Ectodermal cell (in vitro differentiated cells): ENCODE measurements around the gene TNP2.
A peak's percentile ranks its signal among the peaks of the same experiment; 100 is the strongest.

Experiments used
- H3K27ac ChIP-seq: 2 replicates; pipeline ENCODE4 v1.7.0; 2013; ENCODE audit warnings: mild to moderate bottlenecking, low read depth, low read length; ENCODE audit not compliant: insufficient read depth, poor library complexity, severe bottlenecking
- H3K27me3 ChIP-seq: 2 replicates; pipeline ENCODE4 v1.7.0; 2013; ENCODE audit warnings: mild to moderate bottlenecking, low read length; ENCODE audit not compliant: insufficient read depth, control insufficient read depth, poor library complexity, severe bottlenecking
- H3K36me3 ChIP-seq: one replicate; pipeline ENCODE4 v1.7.0; 2013; ENCODE audit warnings: low read length; ENCODE audit not compliant: control insufficient read depth, insufficient read depth
- H3K4me1 ChIP-seq: one replicate; pipeline ENCODE4 v1.7.0; 2013; ENCODE audit warnings: low read length; ENCODE audit not compliant: control insufficient read depth, insufficient read depth
- H3K4me3 ChIP-seq: 2 replicates; pipeline ENCODE4 v1.7.0; 2013; ENCODE audit warnings: low read depth, low read length, control low read depth; ENCODE audit not compliant: insufficient read depth
- H3K9me3 ChIP-seq: 2 replicates; pipeline ENCODE4 v1.7.0; 2013; ENCODE audit warnings: mild to moderate bottlenecking, low read length, moderate library complexity; ENCODE audit not compliant: control insufficient read depth
- WGBS, 2 experiments: methylation state at CpG; one replicate each; pipeline ENCODE4 v1.1.7; 2013; ENCODE audit warnings: missing lambda C conversion rate in 2 of 2; 5-methylcytosine and 5-hydroxymethylcytosine counted together

Gene TNP2

DNA sequence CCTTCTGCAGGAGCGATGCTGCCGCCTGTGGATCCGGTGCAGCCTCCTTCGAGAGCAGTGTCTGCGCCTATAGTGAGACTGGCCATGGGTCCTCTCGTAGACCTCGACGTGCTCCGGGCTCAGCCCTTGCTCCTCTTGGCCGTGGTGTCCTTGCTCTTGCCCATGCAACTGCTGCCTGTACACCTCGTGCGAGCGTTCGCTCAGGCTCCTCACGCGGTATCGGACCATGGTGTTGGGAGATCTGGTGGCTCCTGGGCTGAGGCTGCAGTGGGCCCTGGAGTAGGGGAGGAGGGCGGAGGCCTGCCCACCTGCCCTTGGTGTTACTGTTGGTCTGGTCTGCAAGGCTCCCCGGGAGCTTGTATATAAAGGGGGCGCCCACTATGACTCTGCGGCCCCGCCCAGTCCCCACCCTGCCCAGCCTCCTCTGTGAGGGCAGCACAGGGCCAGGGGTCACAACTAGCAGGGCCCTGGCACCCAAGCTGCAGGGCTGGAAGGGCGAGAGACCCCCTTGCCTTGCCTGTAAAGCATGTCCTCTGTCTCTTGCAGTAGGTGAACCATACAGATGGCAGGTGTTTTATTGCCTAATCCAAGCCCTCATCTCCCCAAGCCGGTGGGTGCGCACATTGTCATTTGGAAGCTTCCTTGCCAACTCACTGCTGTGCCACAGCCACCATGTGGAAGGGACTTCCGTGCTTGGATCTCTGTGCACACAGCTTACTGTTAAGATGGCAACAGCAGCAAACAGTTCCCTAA lies 7.2 kb upstream of the TNP2 start, which contains the start of gene PRM2:
TSS of gene PRM2 (minus strand) at position 338 of the 753 bp plus-strand sequence. CDS start at position 228, 110 bp downstream.
- H3K9me3 ChIP-seq = no peaks in the 10 kb centered on the region
- WGBS, 2 experiments = 95% methylated on average over 26 of the region's 26 CpGs
- H3K4me1 ChIP-seq = peaks cover 17% of the 10 kb centered on the region
- H3K4me3 ChIP-seq = no peak within 1 kb of the TSS
- H3K27ac ChIP-seq = no peak within 1 kb of the TSS
- no peaks in the 10 kb centered on the region for H3K27me3 ChIP-seq
- H3K36me3 ChIP-seq = no peaks in the 10 kb centered on the region

DNA sequence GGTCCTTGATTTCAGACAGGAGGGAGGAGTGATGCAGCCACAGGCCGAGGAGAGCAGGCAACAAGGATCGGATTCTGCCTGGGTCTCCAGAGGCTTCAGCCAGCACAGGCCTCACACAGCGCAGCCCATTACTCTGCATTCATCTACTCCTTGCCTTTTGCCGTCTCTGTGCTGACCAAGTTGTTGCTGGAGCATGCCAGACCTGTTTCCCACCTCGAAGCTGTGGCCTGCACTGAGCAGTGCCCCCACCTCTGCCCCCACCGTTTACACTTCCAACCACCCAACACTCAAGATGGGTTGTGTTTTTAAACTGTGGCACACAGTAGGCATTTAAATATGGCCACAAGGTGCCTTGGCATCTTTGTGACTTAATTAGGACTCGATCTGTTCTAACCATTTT lies 5.8 kb upstream of the TNP2 start:
- H3K27ac ChIP-seq = no peak overlapping the region
- no peak overlapping the region for H3K4me3 ChIP-seq
- H3K36me3 ChIP-seq = no peaks in the 10 kb centered on the region
- no peaks in the 10 kb centered on the region for H3K27me3 ChIP-seq
- no peaks in the 10 kb centered on the region for H3K9me3 ChIP-seq
- WGBS, 2 experiments = 95% methylated on average over 7 of the region's 7 CpGs
- H3K4me1 ChIP-seq = peaks cover 17% of the 10 kb centered on the region

DNA sequence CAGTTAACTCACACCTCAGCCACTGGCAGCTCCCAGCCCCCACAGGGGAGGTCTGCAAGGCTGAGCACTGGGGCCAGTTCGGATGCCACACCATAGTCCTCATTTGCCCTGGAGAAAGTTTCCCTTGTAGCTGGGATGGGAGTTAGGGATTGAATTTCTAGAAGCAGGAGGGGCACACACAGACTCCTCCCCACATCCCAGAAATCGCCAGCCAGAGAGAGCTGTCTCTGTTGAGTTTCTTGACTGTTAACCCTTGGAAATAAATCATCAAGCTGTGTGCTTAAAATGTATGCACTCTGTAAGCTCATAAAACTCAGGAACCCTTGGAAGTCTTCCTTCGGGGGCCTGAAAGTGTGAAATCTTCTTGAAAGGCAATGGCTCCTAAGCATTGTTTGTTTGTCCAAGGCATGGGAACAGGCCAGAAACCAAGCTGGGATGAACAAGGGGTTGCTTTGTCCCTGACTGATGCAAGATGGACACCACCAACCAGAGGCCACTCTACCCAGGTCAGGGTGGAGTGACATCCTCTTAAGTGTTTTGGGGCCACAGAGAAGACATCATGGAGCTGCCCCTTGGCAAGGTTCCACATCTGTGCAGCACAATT lies 4.7 kb upstream of the TNP2 start:
- WGBS, 2 experiments = 54 to 64% methylated on average over 3 of the region's 3 CpGs
- Histone ChIP-seq H3K4me3 (no peak overlapping the region), H3K27me3 (no peaks in the 10 kb centered on the region), H3K4me1 (peaks cover 17% of the 10 kb centered on the region), H3K36me3 (no peaks in the 10 kb centered on the region), H3K27ac (peak overlapping the region; percentile 88), H3K9me3 (no peaks in the 10 kb centered on the region)

DNA sequence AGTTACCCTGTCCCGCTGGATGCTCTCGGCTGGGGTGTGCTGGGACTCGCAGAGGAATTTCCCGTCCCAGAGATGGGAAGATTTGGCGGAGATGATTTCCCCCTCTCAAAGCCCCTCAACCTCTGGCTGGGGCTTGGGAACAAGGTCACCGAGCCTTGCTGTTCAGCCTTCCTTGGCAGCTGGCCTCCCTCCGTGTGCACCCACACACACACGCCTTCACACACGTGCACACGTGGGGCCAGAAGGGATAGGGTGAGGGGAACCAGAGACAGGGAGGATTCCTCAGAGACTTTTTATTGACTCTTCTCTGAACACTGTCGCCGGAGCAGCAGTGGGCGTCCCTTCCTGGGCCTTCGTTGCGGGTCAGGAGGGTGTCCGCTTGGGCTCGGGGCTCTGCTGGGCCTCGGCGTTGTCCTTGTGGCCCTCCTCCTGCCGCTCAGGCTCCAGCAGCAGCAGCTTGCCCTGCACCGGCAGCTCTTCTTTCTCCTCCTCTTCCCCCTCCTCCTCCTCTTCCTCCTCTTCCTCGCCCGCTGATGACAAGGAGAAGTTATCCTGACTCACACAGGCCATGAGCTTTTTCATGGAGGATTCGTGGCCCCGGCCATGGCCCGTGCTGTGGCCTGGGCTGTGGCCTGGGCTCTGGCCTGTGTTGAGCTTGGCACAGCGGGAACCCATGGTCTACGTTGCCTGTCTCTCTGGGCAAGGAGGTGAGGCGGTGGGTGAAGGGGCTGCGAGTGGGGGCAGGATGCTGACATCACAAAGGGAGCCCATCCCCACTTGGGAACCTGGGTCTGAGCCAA lies 4.0 kb upstream of the TNP2 start, which contains the start of gene PRM3:
TSS of gene PRM3 (minus strand) at position 709 of the 800 bp plus-strand sequence. CDS start at position 675, 34 bp downstream.
- peak within 1 kb of the TSS; percentile 88 for H3K27ac ChIP-seq
- no peaks in the 10 kb centered on the region for H3K9me3 ChIP-seq
- H3K4me1 ChIP-seq = peaks cover 17% of the 10 kb centered on the region
- no peaks in the 10 kb centered on the region for H3K27me3 ChIP-seq
- no peak within 1 kb of the TSS for H3K4me3 ChIP-seq
- H3K36me3 ChIP-seq = no peaks in the 10 kb centered on the region
- WGBS, 2 experiments = 86 to 88% methylated on average over 30 of the region's 30 CpGs

DNA sequence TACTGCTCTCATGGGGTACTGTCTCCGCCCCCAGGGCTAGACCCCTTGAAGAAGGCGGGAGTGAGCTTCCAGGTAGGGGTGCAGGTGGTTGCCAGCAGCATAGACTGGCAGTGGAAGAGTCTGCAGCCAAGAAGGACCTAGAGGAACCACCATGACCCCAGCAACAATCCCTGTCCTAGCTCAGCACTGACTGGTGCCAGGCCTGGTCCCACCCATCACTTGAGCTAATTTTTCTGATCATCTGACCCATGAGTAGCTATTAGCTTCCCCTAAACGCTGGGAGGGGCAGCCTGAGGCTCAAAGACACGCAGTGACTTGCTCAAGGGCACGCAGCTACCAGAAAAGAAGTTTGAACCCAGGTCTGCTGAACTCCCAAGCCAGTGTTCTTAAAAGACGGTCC lies 3.4 kb upstream of the TNP2 start:
- Histone ChIP-seq H3K27ac (no peak overlapping the region), H3K4me3 (no peak overlapping the region), H3K9me3 (no peaks in the 10 kb centered on the region), H3K4me1 (peaks cover 17% of the 10 kb centered on the region), H3K36me3 (no peaks in the 10 kb centered on the region), H3K27me3 (no peaks in the 10 kb centered on the region)
- WGBS, 2 experiments = 95% methylated on average over 6 of the region's 6 CpGs

DNA sequence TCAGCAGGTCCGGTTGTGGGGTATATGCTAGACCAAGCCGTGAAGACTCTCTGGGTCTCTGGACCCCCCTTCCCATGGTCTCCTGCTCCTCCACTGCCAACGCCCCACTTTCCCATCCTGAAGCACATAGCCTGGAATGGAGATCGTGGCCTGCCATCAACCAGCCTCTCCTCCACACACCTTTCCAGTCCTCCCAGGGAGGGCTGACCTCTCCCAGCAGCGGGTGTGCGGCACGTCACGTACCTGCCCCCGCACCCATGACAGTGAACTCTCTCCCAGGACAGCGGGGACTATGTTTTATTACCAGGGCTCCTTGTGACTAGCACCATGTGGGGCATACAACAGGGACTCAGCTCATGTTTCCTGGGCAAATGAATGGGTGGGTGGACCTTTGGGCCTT lies 2.5 kb upstream of the TNP2 start:
- no peak overlapping the region for H3K27ac ChIP-seq
- WGBS, 2 experiments = 96 to 97% methylated on average over 10 of the region's 10 CpGs
- H3K9me3 ChIP-seq = no peaks in the 10 kb centered on the region
- no peaks in the 10 kb centered on the region for H3K36me3 ChIP-seq
- no peaks in the 10 kb centered on the region for H3K27me3 ChIP-seq
- no peak overlapping the region for H3K4me3 ChIP-seq
- H3K4me1 ChIP-seq = peaks cover 17% of the 10 kb centered on the region

DNA sequence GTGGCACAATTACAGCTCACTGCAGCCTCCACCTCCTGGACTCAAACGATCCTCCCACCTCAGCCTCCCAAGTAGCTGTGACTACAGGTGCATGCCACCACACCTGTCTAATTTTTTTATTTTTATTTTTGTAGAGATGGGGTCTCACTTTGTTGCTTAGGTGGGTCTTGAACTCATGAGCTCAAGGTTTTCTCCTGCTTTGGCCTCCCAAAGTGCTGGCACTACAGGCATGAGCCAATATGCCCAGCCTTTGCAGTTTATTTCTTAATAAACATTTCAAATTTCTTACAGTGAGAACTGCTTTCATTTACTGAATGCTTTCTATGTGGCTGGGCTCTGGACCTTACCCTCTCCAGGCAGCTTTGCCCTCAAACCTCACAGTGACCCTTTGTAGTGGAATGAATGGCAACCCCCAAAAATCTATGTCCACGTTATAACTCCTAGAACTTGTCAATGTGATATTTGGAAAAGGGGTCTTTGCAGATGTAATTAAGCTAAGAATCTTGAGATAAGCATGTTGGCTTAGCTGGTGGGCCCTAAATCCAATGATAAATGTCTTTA lies 1.6 kb upstream of the TNP2 start:
- Histone ChIP-seq H3K36me3 (no peaks in the 10 kb centered on the region), H3K27me3 (no peaks in the 10 kb centered on the region), H3K4me1 (peaks cover 17% of the 10 kb centered on the region), H3K27ac (no peak overlapping the region), H3K4me3 (no peak overlapping the region), H3K9me3 (no peaks in the 10 kb centered on the region)
- WGBS, 2 experiments = 94 to 97% methylated on average over 2 of the region's 2 CpGs

DNA sequence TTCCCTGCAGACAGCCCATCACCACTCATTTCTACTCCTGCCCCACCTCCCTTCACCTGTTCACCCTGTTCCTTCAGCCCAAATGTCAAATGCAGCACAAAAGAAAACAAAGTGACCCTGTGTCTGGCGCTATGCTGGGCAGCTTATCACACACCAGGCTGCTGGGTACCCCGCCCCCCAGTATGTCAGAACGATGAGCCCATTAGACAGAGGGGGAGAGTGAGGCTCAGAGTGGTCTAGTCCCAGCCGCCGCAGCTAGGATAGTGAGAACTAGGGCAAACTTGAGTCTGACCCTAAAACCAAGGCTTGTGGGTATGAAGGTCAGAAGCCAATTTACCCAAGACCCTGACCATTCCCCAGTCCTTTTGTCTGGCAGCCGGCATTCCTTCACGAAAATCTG lies 4.0 kb downstream of the TNP2 start:
- 94% methylated on average over 7 of the region's 7 CpGs for WGBS, 2 experiments
- H3K4me1 ChIP-seq = no peaks in the 10 kb centered on the region
- H3K27me3 ChIP-seq = no peaks in the 10 kb centered on the region
- H3K4me3 ChIP-seq = no peak overlapping the region
- H3K36me3 ChIP-seq = no peaks in the 10 kb centered on the region
- H3K9me3 ChIP-seq = no peaks in the 10 kb centered on the region
- no peak overlapping the region for H3K27ac ChIP-seq

DNA sequence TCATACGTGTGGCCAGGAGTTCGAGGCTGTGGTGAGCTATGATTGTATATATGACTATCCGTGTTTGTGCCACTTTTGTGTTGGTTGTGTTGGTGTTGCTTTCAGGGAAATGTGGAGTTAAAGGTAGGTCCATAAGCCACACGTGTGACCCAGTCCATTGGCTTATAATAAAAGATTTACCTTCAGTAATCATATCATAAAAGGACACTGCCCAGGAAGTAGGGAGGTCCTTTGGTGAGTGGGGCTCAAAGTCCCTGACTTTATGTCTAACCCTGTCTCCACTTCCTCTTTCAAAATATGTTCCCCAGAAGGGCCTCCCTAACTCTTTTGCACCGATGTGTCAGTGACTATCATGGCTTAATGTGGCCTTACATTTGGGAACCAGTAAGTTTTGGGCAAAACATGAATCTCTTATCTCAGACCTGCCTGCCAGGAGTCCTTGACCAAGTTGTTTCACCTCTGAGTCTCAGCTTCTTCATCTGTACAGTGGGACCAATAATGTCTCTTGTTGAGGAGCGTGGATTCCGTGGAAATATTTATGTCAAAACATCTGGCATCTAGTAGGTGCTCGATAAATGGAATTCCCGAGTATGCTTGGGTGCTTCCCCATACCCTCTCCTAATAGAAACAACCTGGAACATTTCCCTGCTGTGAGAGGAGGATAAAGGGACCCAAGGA lies 4.8 kb downstream of the TNP2 start:
- no peaks in the 10 kb centered on the region for H3K4me1 ChIP-seq
- 87 to 89% methylated on average over 7 to 9 of the region's 9 CpGs for WGBS, 2 experiments
- no peak overlapping the region for H3K27ac ChIP-seq
- H3K27me3 ChIP-seq = no peaks in the 10 kb centered on the region
- H3K36me3 ChIP-seq = no peaks in the 10 kb centered on the region
- no peaks in the 10 kb centered on the region for H3K9me3 ChIP-seq
- no peak overlapping the region for H3K4me3 ChIP-seq
